ENCODE results near the gene AGL. TPM values are rescaled to one million over a fixed set of nuclear protein-coding genes. Genes with fewer than 3 reads are reported as not detected.

AGL gene
- total RNA-seq: 6.6 and 7.4 TPM in 2 replicates

GRCh38 chr1:99849744-99850458, at the start of gene AGL:
AGL (plus strand) TSS chr1:99850361; CDS start chr1:99851043, 682 bp downstream.

GRCh38 chr1:99969729-99970621, 119.8 kb downstream of the AGL start, which contains the start of gene SLC35A3:
SLC35A3 (plus strand) TSS chr1:99969996; CDS start chr1:99993555, 23,559 bp downstream.

Other genes with a start within 250 kb of the AGL start
- 4.1 and 5.4 TPM in 2 replicates for gene PALMD, start 204.2 kb upstream of the AGL start, total RNA-seq
- gene FRRS1, start 83.7 kb upstream of the AGL start, total RNA-seq: 8.5 and 11.7 TPM in 2 replicates
- gene SLC35A3, start 119.6 kb downstream of the AGL start, total RNA-seq: 15.9 and 28.5 TPM in 2 replicates

Measured in hair follicular keratinocyte (primary cell).